Renal pelvis (tissue), 4 donors: Measurements from ENCODE around the gene HOXD12. TPM values are rescaled to one million over a fixed set of nuclear protein-coding genes. Genes with fewer than 3 reads are reported as not detected.

Experiments used
- DNase-seq: peaks from one replicate; pipeline ENCODE4 v3.0.0-alpha.2; 2013
- polyA plus RNA-seq, 3 donors: library from polyadenylated mRNA; unstranded; fragments of 120-200 nt; gene quantifications; one replicate each; pipeline ENCODE4 v1.2.1, GENCODE V29; 2013; ENCODE audit not compliant: insufficient read length in 3 of 3

Gene HOXD12
- polyA plus RNA-seq, 3 donors = 0.34 to 1.1 (median 0.52) TPM

GRCh38 chr2:176091329-176092258, 8.0 kb upstream of the HOXD12 start:
- no peak for DNase-seq

- no peak for DNase-seq
Measured at GRCh38 chr2:176092270-176093144, 7.1 kb upstream of the HOXD12 start, which contains the start of gene HOXD13. Gene HOXD13, plus strand, starts transcription at chr2:176092721. Its CDS starts 170 bp downstream, at chr2:176092891.

- DNase-seq = no peak
Measured at GRCh38 chr2:176093145-176093897, 6.3 kb upstream of the HOXD12 start.

- DNase-seq = no peak
Measured at GRCh38 chr2:176093898-176094249, 5.7 kb upstream of the HOXD12 start.

- no peak for DNase-seq
Measured at GRCh38 chr2:176094349-176094748, 5.2 kb upstream of the HOXD12 start.

- DNase-seq = no peak
Measured at GRCh38 chr2:176095421-176095820, 4.2 kb upstream of the HOXD12 start.

- DNase-seq = no peak
Measured at GRCh38 chr2:176096243-176096985, 3.2 kb upstream of the HOXD12 start.

- DNase-seq = no peak
Measured at GRCh38 chr2:176096986-176097819, 2.4 kb upstream of the HOXD12 start.

- no peak for DNase-seq
Measured at GRCh38 chr2:176097820-176098365, 1.7 kb upstream of the HOXD12 start.

- DNase-seq = no peak
Measured at GRCh38 chr2:176098366-176099158, 1.0 kb upstream of the HOXD12 start.

- DNase-seq = no peak
Measured at GRCh38 chr2:176099159-176099727, 352 bp upstream of the HOXD12 start.

- DNase-seq = no peak
Measured at GRCh38 chr2:176100547-176101140, 1.0 kb downstream of the HOXD12 start.

GRCh38 chr2:176101216-176101830, 1.7 kb downstream of the HOXD12 start:
- DNase-seq = no peak

- no peak for DNase-seq
Measured at GRCh38 chr2:176101842-176102241, 2.2 kb downstream of the HOXD12 start.

- no peak for DNase-seq
Measured at GRCh38 chr2:176102309-176102866, 2.8 kb downstream of the HOXD12 start.

GRCh38 chr2:176103194-176103593, 3.6 kb downstream of the HOXD12 start:
- DNase-seq = no peak

- DNase-seq = no peak
Measured at GRCh38 chr2:176103742-176104315, 4.2 kb downstream of the HOXD12 start.
